ENCODE data around the gene ZNF79. TPM values are rescaled to one million over a fixed set of nuclear protein-coding genes. Genes with fewer than 3 reads are reported as not detected.

Gene ZNF79
- total and polyA plus RNA-seq, 2 donors from 2014 or later: 2.1 to 9.1 TPM

- Histone ChIP-seq H3K9ac (ENCODE audit: low read length in 3 of 3) (no peak overlapping the region), H3K27ac (ENCODE audit: low read depth in 2 of 2, low read length in 2 of 2) (no peak overlapping the region), H3K27me3 (ENCODE audit: control insufficient read depth, insufficient read depth, low read length) (no peaks in the 10 kb centered on the region), H3K4me1 (ENCODE audit: control insufficient read depth in 2 of 3, insufficient read depth in 2 of 3, low read depth in 1 of 3, low read length in 3 of 3) (no peaks in the 10 kb centered on the region), H3K4me3 (ENCODE audit: low read length in 3 of 3) (no peak overlapping the region), H3K36me3 (ENCODE audit: control insufficient read depth in 2 of 3, insufficient read depth in 3 of 3, low read length in 3 of 3) (peaks cover 0 to 9% (median 4%) of the 10 kb centered on the region in 3 donors), H3K9me3 (ENCODE audit: control insufficient read depth in 2 of 3, insufficient read depth in 1 of 3, low read length in 3 of 3) (no peaks in the 10 kb centered on the region)
- DNase-seq: no peak
- intact Hi-C loops (cut with DNase I): no loop called here
- TF ChIP-seq, protein P1, sequence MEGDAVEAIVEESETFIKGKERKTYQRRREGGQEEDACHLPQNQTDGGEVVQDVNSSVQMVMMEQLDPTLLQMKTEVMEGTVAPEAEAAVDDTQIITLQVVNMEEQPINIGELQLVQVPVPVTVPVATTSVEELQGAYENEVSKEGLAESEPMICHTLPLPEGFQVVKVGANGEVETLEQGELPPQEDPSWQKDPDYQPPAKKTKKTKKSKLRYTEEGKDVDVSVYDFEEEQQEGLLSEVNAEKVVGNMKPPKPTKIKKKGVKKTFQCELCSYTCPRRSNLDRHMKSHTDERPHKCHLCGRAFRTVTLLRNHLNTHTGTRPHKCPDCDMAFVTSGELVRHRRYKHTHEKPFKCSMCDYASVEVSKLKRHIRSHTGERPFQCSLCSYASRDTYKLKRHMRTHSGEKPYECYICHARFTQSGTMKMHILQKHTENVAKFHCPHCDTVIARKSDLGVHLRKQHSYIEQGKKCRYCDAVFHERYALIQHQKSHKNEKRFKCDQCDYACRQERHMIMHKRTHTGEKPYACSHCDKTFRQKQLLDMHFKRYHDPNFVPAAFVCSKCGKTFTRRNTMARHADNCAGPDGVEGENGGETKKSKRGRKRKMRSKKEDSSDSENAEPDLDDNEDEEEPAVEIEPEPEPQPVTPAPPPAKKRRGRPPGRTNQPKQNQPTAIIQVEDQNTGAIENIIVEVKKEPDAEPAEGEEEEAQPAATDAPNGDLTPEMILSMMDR (IDR thresholded peaks at IDR 0.05; ENCODE audit: borderline replicate concordance, extremely low read depth, insufficient read depth): no peak
- no peak for FAIRE-seq
These were observed 46.5 kb downstream of the ZNF79 start for GRCh38 chr9:127470662-127471061.

- intact Hi-C loops (cut with DNase I): no loop called here
- Histone ChIP-seq H3K36me3 (ENCODE audit: control insufficient read depth in 2 of 3, insufficient read depth in 3 of 3, low read length in 3 of 3) (peaks cover 0 to 9% (median 2%) of the 10 kb centered on the region in 3 donors), H3K4me3 (ENCODE audit: low read length in 3 of 3) (no peak overlapping the region), H3K9ac (ENCODE audit: low read length in 3 of 3) (no peak overlapping the region), H3K9me3 (ENCODE audit: control insufficient read depth in 2 of 3, insufficient read depth in 1 of 3, low read length in 3 of 3) (no peaks in the 10 kb centered on the region), H3K27ac (ENCODE audit: low read depth in 2 of 2, low read length in 2 of 2) (no peak overlapping the region), H3K4me1 (ENCODE audit: control insufficient read depth in 2 of 3, insufficient read depth in 2 of 3, low read depth in 1 of 3, low read length in 3 of 3) (no peaks in the 10 kb centered on the region), H3K27me3 (ENCODE audit: control insufficient read depth, insufficient read depth, low read length) (no peaks in the 10 kb centered on the region)
- FAIRE-seq (no peak), DNase-seq (no peak)
- TF ChIP-seq, protein P1 (IDR thresholded peaks at IDR 0.05; ENCODE audit: borderline replicate concordance, extremely low read depth, insufficient read depth): no peak
These were observed 49.3 kb downstream of the ZNF79 start for GRCh38 chr9:127473501-127473900.

DNA sequence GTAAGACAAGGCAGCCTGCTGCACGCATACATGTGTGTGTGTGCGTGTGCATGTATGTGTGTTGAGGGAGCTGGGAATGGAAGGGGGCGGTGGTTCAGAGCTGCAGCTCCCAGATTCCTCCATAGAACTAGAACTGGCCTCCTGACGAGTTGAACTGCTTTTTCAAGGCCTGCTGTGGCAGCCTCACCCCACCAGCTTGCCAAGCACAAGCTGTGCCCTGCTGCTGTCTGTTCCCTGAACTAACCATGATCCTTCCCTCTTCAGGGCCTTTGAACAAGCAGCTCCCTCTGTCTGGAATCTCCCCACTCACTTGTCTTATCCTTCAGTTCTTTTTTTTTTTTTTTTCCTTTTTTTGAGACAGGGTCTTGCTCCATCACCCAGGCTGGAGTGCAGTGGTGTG is 49.8 kb downstream of the ZNF79 start:
- Histone ChIP-seq H3K36me3 (ENCODE audit: control insufficient read depth in 2 of 3, insufficient read depth in 3 of 3, low read length in 3 of 3) (peaks cover 0 to 9% (median 2%) of the 10 kb centered on the region in 3 donors), H3K9ac (ENCODE audit: low read length in 3 of 3) (no peak overlapping the region), H3K27me3 (ENCODE audit: control insufficient read depth, insufficient read depth, low read length) (no peaks in the 10 kb centered on the region), H3K9me3 (ENCODE audit: control insufficient read depth in 2 of 3, insufficient read depth in 1 of 3, low read length in 3 of 3) (no peaks in the 10 kb centered on the region), H3K27ac (ENCODE audit: low read depth in 2 of 2, low read length in 2 of 2) (no peak overlapping the region), H3K4me3 (ENCODE audit: low read length in 3 of 3) (no peak overlapping the region), H3K4me1 (ENCODE audit: control insufficient read depth in 2 of 3, insufficient read depth in 2 of 3, low read depth in 1 of 3, low read length in 3 of 3) (no peaks in the 10 kb centered on the region)
- intact Hi-C loops (cut with DNase I): no loop called here
- no peak for FAIRE-seq
- no peak for DNase-seq
- TF ChIP-seq, protein P1 (IDR thresholded peaks at IDR 0.05; ENCODE audit: borderline replicate concordance, extremely low read depth, insufficient read depth): no peak

DNA sequence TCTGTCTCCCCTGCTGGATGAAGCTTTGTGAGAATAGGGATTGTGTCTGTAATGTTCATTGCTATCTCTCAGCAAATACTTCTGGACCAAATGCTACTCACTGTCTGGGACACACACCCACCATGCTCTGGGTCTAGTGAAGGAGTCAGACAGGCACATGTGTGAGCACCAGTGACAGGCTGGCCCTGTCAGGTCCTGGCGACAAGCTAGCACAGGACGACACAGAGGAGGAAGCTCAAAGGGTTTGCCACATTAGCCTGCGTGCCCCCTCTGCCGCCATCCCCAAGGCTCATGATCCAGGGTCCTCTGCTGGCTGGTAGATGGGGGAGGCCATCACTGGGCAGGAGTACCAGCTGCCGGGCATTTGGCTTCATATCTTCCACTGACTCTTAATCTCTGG is 50.4 kb downstream of the ZNF79 start:
- intact Hi-C loops (cut with DNase I): no loop called here
- no peak overlapping the region for H3K4me3 ChIP-seq (ENCODE audit: low read length in 3 of 3)
- H3K36me3 ChIP-seq (ENCODE audit: control insufficient read depth in 2 of 3, insufficient read depth in 3 of 3, low read length in 3 of 3): peaks cover 0 to 16% (median 6%) of the 10 kb centered on the region in 3 donors

More for the DNA sequence above, 50.4 kb downstream of the ZNF79 start:
- DNase-seq (no peak), FAIRE-seq (no peak)
- Histone ChIP-seq H3K27ac (ENCODE audit: low read depth in 2 of 2, low read length in 2 of 2) (no peak overlapping the region), H3K27me3 (ENCODE audit: control insufficient read depth, insufficient read depth, low read length) (no peaks in the 10 kb centered on the region), H3K4me1 (ENCODE audit: control insufficient read depth in 2 of 3, insufficient read depth in 2 of 3, low read depth in 1 of 3, low read length in 3 of 3) (no peaks in the 10 kb centered on the region), H3K9me3 (ENCODE audit: control insufficient read depth in 2 of 3, insufficient read depth in 1 of 3, low read length in 3 of 3) (no peaks in the 10 kb centered on the region), H3K9ac (ENCODE audit: low read length in 3 of 3) (no peak overlapping the region)
- TF ChIP-seq, protein P1 (IDR thresholded peaks at IDR 0.05; ENCODE audit: borderline replicate concordance, extremely low read depth, insufficient read depth): no peak
